ENCODE measurements around the gene TMEM131L. TPM values are rescaled to one million over a fixed set of nuclear protein-coding genes. Genes with fewer than 3 reads are reported as not detected.

TMEM131L gene
- polyA plus RNA-seq, 2 of the 4 experiments (the other 2 are of a cell fraction), result 3.4 to 5.0 TPM

DNA sequence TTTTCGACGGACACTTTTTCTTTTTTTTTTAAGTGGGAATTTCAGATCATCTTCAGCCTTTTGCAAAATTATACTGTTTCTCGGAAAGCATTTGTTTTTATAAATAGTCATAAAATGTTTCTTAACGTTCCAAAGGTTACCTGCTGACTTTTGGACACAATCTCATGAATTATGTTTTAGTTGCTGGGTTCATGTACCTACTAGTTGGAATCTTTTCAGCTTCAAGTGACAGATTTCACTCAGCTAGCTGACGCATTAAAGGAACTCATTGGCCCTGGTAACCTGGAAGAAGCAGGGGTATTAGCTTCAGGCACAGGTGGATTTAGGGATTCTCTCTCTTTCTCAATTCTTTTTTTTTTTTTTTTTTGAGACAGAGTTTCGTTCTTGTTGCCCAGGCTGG is 66.5 kb downstream of the TMEM131L start:
- TF ChIP-seq JUNB (IDR thresholded peaks at IDR 0.05), result no peak
- no peak for TF ChIP-seq E2F6 (IDR thresholded peaks at IDR 0.05; ENCODE audit: borderline replicate concordance, low read depth)
- TF ChIP-seq ZNF302 (CRISPR knock-in tag; IDR thresholded peaks at IDR 0.05), result no peak
- no peak for TF ChIP-seq EHMT2 (IDR thresholded peaks at IDR 0.05; ENCODE audit: low read depth)
- TF ChIP-seq CHD4 (IDR thresholded peaks at IDR 0.05; ENCODE audit: borderline replicate concordance), result no peak
- no peak for TF ChIP-seq TP53 (CRISPR knock-in tag; IDR thresholded peaks at IDR 0.05)
- TF ChIP-seq BHLHE40 (IDR thresholded peaks at IDR 0.05; ENCODE audit: low read depth, low read length), result no peak
- TF ChIP-seq, protein P1, sequence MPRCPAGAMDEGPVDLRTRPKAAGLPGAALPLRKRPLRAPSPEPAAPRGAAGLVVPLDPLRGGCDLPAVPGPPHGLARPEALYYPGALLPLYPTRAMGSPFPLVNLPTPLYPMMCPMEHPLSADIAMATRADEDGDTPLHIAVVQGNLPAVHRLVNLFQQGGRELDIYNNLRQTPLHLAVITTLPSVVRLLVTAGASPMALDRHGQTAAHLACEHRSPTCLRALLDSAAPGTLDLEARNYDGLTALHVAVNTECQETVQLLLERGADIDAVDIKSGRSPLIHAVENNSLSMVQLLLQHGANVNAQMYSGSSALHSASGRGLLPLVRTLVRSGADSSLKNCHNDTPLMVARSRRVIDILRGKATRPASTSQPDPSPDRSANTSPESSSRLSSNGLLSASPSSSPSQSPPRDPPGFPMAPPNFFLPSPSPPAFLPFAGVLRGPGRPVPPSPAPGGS (IDR thresholded peaks at IDR 0.05), result no peak
- TF ChIP-seq RAD21 (conservative IDR thresholded peaks at IDR 0.05 in 1 of 2, IDR thresholded peaks at IDR 0.05 in 1 of 2), result no peak
- TF ChIP-seq NFE2L2 (conservative IDR thresholded peaks at IDR 0.05; ENCODE audit: low read length), result no peak
- no peak for TF ChIP-seq MAZ (IDR thresholded peaks at IDR 0.05; ENCODE audit: borderline replicate concordance, low read depth, low read length)
- TF ChIP-seq, protein P2, sequence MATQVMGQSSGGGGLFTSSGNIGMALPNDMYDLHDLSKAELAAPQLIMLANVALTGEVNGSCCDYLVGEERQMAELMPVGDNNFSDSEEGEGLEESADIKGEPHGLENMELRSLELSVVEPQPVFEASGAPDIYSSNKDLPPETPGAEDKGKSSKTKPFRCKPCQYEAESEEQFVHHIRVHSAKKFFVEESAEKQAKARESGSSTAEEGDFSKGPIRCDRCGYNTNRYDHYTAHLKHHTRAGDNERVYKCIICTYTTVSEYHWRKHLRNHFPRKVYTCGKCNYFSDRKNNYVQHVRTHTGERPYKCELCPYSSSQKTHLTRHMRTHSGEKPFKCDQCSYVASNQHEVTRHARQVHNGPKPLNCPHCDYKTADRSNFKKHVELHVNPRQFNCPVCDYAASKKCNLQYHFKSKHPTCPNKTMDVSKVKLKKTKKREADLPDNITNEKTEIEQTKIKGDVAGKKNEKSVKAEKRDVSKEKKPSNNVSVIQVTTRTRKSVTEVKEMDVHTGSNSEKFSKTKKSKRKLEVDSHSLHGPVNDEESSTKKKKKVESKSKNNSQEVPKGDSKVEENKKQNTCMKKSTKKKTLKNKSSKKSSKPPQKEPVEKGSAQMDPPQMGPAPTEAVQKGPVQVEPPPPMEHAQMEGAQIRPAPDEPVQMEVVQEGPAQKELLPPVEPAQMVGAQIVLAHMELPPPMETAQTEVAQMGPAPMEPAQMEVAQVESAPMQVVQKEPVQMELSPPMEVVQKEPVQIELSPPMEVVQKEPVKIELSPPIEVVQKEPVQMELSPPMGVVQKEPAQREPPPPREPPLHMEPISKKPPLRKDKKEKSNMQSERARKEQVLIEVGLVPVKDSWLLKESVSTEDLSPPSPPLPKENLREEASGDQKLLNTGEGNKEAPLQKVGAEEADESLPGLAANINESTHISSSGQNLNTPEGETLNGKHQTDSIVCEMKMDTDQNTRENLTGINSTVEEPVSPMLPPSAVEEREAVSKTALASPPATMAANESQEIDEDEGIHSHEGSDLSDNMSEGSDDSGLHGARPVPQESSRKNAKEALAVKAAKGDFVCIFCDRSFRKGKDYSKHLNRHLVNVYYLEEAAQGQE (IDR thresholded peaks at IDR 0.05), result no peak
- no peak for TF ChIP-seq HMGXB4 (CRISPR knock-in tag; IDR thresholded peaks at IDR 0.05; ENCODE audit: borderline replicate concordance)
- TF ChIP-seq, protein P3, sequence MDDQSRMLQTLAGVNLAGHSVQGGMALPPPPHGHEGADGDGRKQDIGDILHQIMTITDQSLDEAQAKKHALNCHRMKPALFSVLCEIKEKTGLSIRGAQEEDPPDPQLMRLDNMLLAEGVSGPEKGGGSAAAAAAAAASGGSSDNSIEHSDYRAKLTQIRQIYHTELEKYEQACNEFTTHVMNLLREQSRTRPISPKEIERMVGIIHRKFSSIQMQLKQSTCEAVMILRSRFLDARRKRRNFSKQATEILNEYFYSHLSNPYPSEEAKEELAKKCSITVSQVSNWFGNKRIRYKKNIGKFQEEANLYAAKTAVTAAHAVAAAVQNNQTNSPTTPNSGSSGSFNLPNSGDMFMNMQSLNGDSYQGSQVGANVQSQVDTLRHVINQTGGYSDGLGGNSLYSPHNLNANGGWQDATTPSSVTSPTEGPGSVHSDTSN (IDR thresholded peaks at IDR 0.05), result no peak
- TF ChIP-seq HES2 (IDR thresholded peaks at IDR 0.05), result no peak
- no peak for TF ChIP-seq FOSL2 (IDR thresholded peaks at IDR 0.05)
- no peak for TF ChIP-seq FOSL2 (CRISPR knock-in tag; IDR thresholded peaks at IDR 0.05)
- TF ChIP-seq ESRRA (IDR thresholded peaks at IDR 0.05; ENCODE audit: borderline replicate concordance, low read length), result no peak
- no peak for TF ChIP-seq KDM5A (IDR thresholded peaks at IDR 0.05)
- TF ChIP-seq RARB (CRISPR knock-in tag; IDR thresholded peaks at IDR 0.05), result no peak
- ATAC-seq (no peak), FAIRE-seq (no peak), DNase-seq (ENCODE audit: low read depth in 1 of 2, low spot score in 1 of 2) (no peak)
- no peaks in the 10 kb centered on the region for H3K9me3 ChIP-seq
- CTCF ChIA-PET, result interaction anchor here (0.6 to 0.7 kb wide), 2 partner anchors 17 to 309 kb away, joined by 3 read pairs; no protein-coding TSS in a partner anchor
- WGBS (ENCODE audit: missing lambda C conversion rate), result 92% methylated on average over 6 of the region's 6 CpGs
- no peak overlapping the region for H3K27ac ChIP-seq
- no peak overlapping the region for H3K4me3 ChIP-seq
- H3K4me1 ChIP-seq, result no peaks in the 10 kb centered on the region
- POLR2A ChIA-PET, result no interaction called here
- no peak overlapping the region for H3K4me2 ChIP-seq

Measured in A549 (cell line).